GM18861 (cell line): Measurements from ENCODE around the gene DNAH11.
"Not testable (repeated sequence)": the region's sequence is repeated elsewhere in the genome, so short reads cannot be mapped to it uniquely, and the experiment has no call there.

ENCODE experiments used
- ATAC-seq: cut with Tn5 transposase; IDR thresholded peaks from one replicate; pipeline ENCODE4 v1.9.1; 2021; ENCODE audit not compliant: unreplicated experiment

The DNAH11 gene

GRCh38 chr7:21918216-21918615 lies 375.4 kb downstream of the DNAH11 start:
- no peak for ATAC-seq

GRCh38 chr7:21920936-21921335 lies 378.1 kb downstream of the DNAH11 start:
- ATAC-seq = no peak

- no peak for ATAC-seq
These were observed 379.8 kb downstream of the DNAH11 start for GRCh38 chr7:21922605-21923004.

- no peak for ATAC-seq
These were observed 380.8 kb downstream of the DNAH11 start for GRCh38 chr7:21923658-21924057.

GRCh38 chr7:21926448-21926847 lies 383.6 kb downstream of the DNAH11 start:
- no peak for ATAC-seq

- no peak for ATAC-seq
These were observed 384.9 kb downstream of the DNAH11 start for GRCh38 chr7:21927693-21928092.

GRCh38 chr7:21933293-21933692 lies 390.5 kb downstream of the DNAH11 start:
- ATAC-seq = not testable (repeated sequence)

GRCh38 chr7:21934808-21935207 lies 392.0 kb downstream of the DNAH11 start:
- no peak for ATAC-seq

GRCh38 chr7:21938463-21938862 lies 395.6 kb downstream of the DNAH11 start:
- ATAC-seq = no peak

- peak; percentile 69 for ATAC-seq
These were observed 396.5 kb downstream of the DNAH11 start for GRCh38 chr7:21939136-21939857.

GRCh38 chr7:21939858-21940372 lies 397.1 kb downstream of the DNAH11 start:
- ATAC-seq = no peak

GRCh38 chr7:21941611-21942141 lies 398.8 kb downstream of the DNAH11 start:
- ATAC-seq = no peak

- ATAC-seq = no peak
These were observed 400.1 kb downstream of the DNAH11 start for GRCh38 chr7:21942955-21943354.

- ATAC-seq = no peak
These were observed 400.6 kb downstream of the DNAH11 start for GRCh38 chr7:21943436-21943835.

GRCh38 chr7:21944616-21945453 lies 402.0 kb downstream of the DNAH11 start:
- no peak for ATAC-seq

GRCh38 chr7:21945454-21946221 lies 402.8 kb downstream of the DNAH11 start, which contains the start of gene CDCA7L:
CDCA7L (minus strand) TSS chr7:21945899; CDS start chr7:21945804, 95 bp downstream.
- peak; percentile 70 for ATAC-seq

- ATAC-seq = no peak
These were observed 403.4 kb downstream of the DNAH11 start for GRCh38 chr7:21946222-21946709.

- no peak for ATAC-seq
These were observed 404.2 kb downstream of the DNAH11 start for GRCh38 chr7:21947056-21947455.

- no peak for ATAC-seq
These were observed 405.1 kb downstream of the DNAH11 start for GRCh38 chr7:21947946-21948345.

GRCh38 chr7:21948364-21948763 lies 405.5 kb downstream of the DNAH11 start:
- no peak for ATAC-seq
